Heart left ventricle (tissue), 16 donors: ENCODE data around the gene SAMD4B. TPM values are rescaled to one million over a fixed set of nuclear protein-coding genes. Genes with fewer than 3 reads are reported as not detected.

Experiments
- ATAC-seq, 4 donors: fragments of 200-7000 bp; cut with Tn5 transposase; one replicate each; pipeline ENCODE4 v1.9.1; 2020 to 2022; ENCODE audit warnings: moderate library complexity in 4 of 4, mild to moderate bottlenecking in 3 of 4, moderate number of reproducible peaks in 1 of 4
- DNase-seq, 5 donors: peaks; one replicate each; pipeline ENCODE4 v3.0.0-alpha.2; 2020
- H3K27ac ChIP-seq, 12 donors: fragments of 200-600 bp; sonication (generic) in 4 of 12; one replicate each; pipeline versions ENCODE4 v1.5.0 to v1.8.0; 2016 to 2022; ENCODE audit warnings: mild to moderate bottlenecking in 2 of 12
- H3K27me3 ChIP-seq, 9 donors: fragments of 200-600 bp; sonication (generic) in 2 of 9; one replicate each; pipeline versions ENCODE4 v1.5.1 to v1.8.0; 2016 to 2022; ENCODE audit warnings: mild to moderate bottlenecking in 3 of 9
- H3K36me3 ChIP-seq, 9 donors: fragments of 200-600 bp; sonication (generic) in 2 of 9; one replicate each; pipeline versions ENCODE4 v1.5.0 to v1.8.0; 2018 to 2022; ENCODE audit warnings: mild to moderate bottlenecking in 2 of 9
- H3K4me1 ChIP-seq, 12 donors: fragments of 200-600 bp; sonication (generic) in 4 of 12; one replicate each; pipeline versions ENCODE4 v1.5.0 to v1.8.0; 2016 to 2022; ENCODE audit warnings: mild to moderate bottlenecking in 3 of 12
- H3K4me3 ChIP-seq, 12 donors: fragments of 200-600 bp; sonication (generic) in 4 of 12; one replicate each; pipeline versions ENCODE4 v1.5.0 to v1.8.0; 2017 to 2022; ENCODE audit warnings: mild to moderate bottlenecking in 9 of 12, moderate library complexity in 4 of 12
- H3K9me3 ChIP-seq, 12 donors: fragments of 200-600 bp; sonication (generic) in 4 of 12; one replicate each; pipeline versions ENCODE4 v1.5.0 to v1.8.0; 2016 to 2022; ENCODE audit warnings: mild to moderate bottlenecking in 1 of 12
- CTCF ChIP-seq, 12 donors: fragments of 200-600 bp; sonication (generic) in 4 of 12; IDR thresholded peaks; one replicate each; pipeline versions ENCODE4 v1.5.0 to v1.8.0; 2018 to 2022; ENCODE audit warnings: antibody characterized with exemption in 12 of 12, mild to moderate bottlenecking in 5 of 12
- POLR2A ChIP-seq, 2 donors: fragments of 450-650 bp; IDR thresholded peaks; one replicate each; pipeline ENCODE4 v1.6.1; 2017; ENCODE audit warnings: antibody characterized with exemption in 2 of 2, mild to moderate bottlenecking in 2 of 2, moderate library complexity in 2 of 2
- WGBS, 4 donors: extraction: QIAGEN DNeasy Blood & Tissue Kit in 2 of 4; methylation state at CpG; one replicate each; pipeline versions ENCODE4 v1.1.5 to v1.1.7; 2013 to 2018; 5-methylcytosine and 5-hydroxymethylcytosine counted together
- intact Hi-C, 10 donors: fragments of 100-400 bp; cut with DNase I; formaldehyde crosslinking; loops; one replicate each; pipeline versions ENCODE4 v1.11.1 to v1.14.2; 2022
- polyA plus RNA-seq, 2 donors: library from polyadenylated mRNA; stranded (reverse); fragments of 200-250 nt; gene quantifications; one replicate each; pipeline ENCODE4 v1.2.3, GENCODE V29; 2013
- total RNA-seq, 9 donors: library from RNA; depleted of rRNA in 2 of 9; stranded (reverse); fragments of >200 nt in 2 of 9; fragmentation: NEBNext Ultra II Directional in 3 of 9; extraction: Animal tissue kit (Norgen Biotek cat#: 25700) in 3 of 9; gene quantifications; one replicate each; pipeline versions ENCODE4 v1.1.0 to v1.2.4, GENCODE V29; 2016 to 2023
- donor health status: ischemic (EF 13 %, LVEDD 7.1; RV severe dilation, severe dysfunction).
- donor health status: healthy with polysubstance abuse.
- donor health status: DM: no; HTN: yes; CAD: no.
- donor health status: DM: no; HTN: no; CAD: no.
- donor health status: ischemic (EF 25% LVEDD 6.9; RV normal size, moderate dysfunction).
- donor health status: ischemic (EF 25% LVEDD 5.7; RV mildly dilated, moderate dysfunction).
- donor health status: healthy.
- donor health status: DM: yes; HTN: yes; CAD: no.
- donor health status: ischemic (EF 35%, LVEDD 5.7; RV mildly dilated, moderate dysfunction).
- donor health status: nonischemic (EF 11% LVEDD 7.7; RV severe dilation, severe dysfunction).
- donor health status: DM: yes; HTN: yes; CAD: no.
- donor health status: PGD.
- donor health status: ischemic (EF 29% LVEDD 5.4; RV normal size, mild dysfunction).
- donor health status: nonischemic (EF 23%, LVEDD 6.1; RV moderate dilation, normal function).

Gene SAMD4B
- total and polyA plus RNA-seq, 11 donors: 34.9 to 101 (median 54.4) TPM

GRCh38 chr19:39407660-39408391 lies 65.6 kb downstream of the SAMD4B start:
- DNase-seq (peak in 3 of 5 donors; percentile 50 to 76 (median 59)), ATAC-seq (no peak)
- peaks cover 3 to 26% (median 14%) of the 10 kb centered on the region in 9 donors for H3K36me3 ChIP-seq
- TF ChIP-seq CTCF (IDR thresholded peaks at IDR 0.05): no peak
- TF ChIP-seq POLR2A (IDR thresholded peaks at IDR 0.05): peak in 1 of 2 donors; percentile 4
- peaks cover 7 to 58% (median 31%) of the 10 kb centered on the region in 12 donors for H3K4me1 ChIP-seq
- WGBS, 4 donors: 22 to 31% (median 26%) methylated on average over 40 of the region's 40 CpGs
- H3K27ac ChIP-seq: peak overlapping the region; percentile 94 to 100 (median 99)
- no peaks in the 10 kb centered on the region for H3K9me3 ChIP-seq
- intact Hi-C loops: no loop called here
- H3K27me3 ChIP-seq: peaks cover 0 to 5% (median 0%) of the 10 kb centered on the region in 9 donors
- H3K4me3 ChIP-seq: peak overlapping the region; percentile 59 to 100 (median 96)

GRCh38 chr19:39408392-39409207 lies 66.4 kb downstream of the SAMD4B start:
- 28 to 48% (median 41%) methylated on average over 20 of the region's 20 CpGs for WGBS, 4 donors
- peaks cover 0 to 5% (median 0%) of the 10 kb centered on the region in 9 donors for H3K27me3 ChIP-seq
- DNase-seq (no peak), ATAC-seq (no peak)
- intact Hi-C loops: no loop called here
- TF ChIP-seq POLR2A (IDR thresholded peaks at IDR 0.05) (peak in 1 of 2 donors; percentile 0), CTCF (IDR thresholded peaks at IDR 0.05) (no peak)
- peak overlapping the region; percentile 94 to 100 (median 99) for H3K27ac ChIP-seq
- peaks cover 7 to 52% (median 30%) of the 10 kb centered on the region in 12 donors for H3K4me1 ChIP-seq
- H3K9me3 ChIP-seq: no peaks in the 10 kb centered on the region
- H3K4me3 ChIP-seq: peak overlapping the region; percentile 59 to 100 (median 96)
- H3K36me3 ChIP-seq: peaks cover 3 to 26% (median 14%) of the 10 kb centered on the region in 9 donors

GRCh38 chr19:39409208-39410016 lies 67.2 kb downstream of the SAMD4B start:
- no peaks in the 10 kb centered on the region for H3K9me3 ChIP-seq
- peak overlapping the region; percentile 94 to 100 (median 99) for H3K27ac ChIP-seq
- peak; percentile 92 to 95 (median 94) for DNase-seq
- peaks cover 7 to 53% (median 28%) of the 10 kb centered on the region in 12 donors for H3K4me1 ChIP-seq
- peak overlapping the region; percentile 59 to 100 (median 96) for H3K4me3 ChIP-seq
- peak in 1 of 12 donors; percentile 12 for TF ChIP-seq CTCF (IDR thresholded peaks at IDR 0.05)
- peak; percentile 78 to 85 for TF ChIP-seq POLR2A (IDR thresholded peaks at IDR 0.05)
- peak; percentile 27 to 52 (median 36) for ATAC-seq
- peaks cover 0 to 5% (median 0%) of the 10 kb centered on the region in 9 donors for H3K27me3 ChIP-seq
- WGBS, 4 donors: 1 to 3% (median 2%) methylated on average over 25 to 52 of the region's 52 CpGs
- peaks cover 3 to 26% (median 14%) of the 10 kb centered on the region in 9 donors for H3K36me3 ChIP-seq
- intact Hi-C loops: loop anchor here in 5 of 10 donors (1.0 to 10.0 kb wide), 6 partner anchors 7 to 287 kb away; partner anchors contain the start of genes PAK4 (in 2 of the 5), EID2B (in 1 of the 5) and SAMD4B (in 1 of the 5)
